A549 (cell line): ENCODE data around the gene TBC1D8. TPM values are rescaled to one million over a fixed set of nuclear protein-coding genes. Genes with fewer than 3 reads are reported as not detected.
A peak's percentile ranks its signal among the peaks of the same experiment; 100 is the strongest.

Source experiments
- BHLHE40 ChIP-seq: IDR thresholded peaks from 2 replicates; pipeline ENCODE4 v1.6.1; 2012; ENCODE audit warnings: low read depth, low read length, inconsistent platforms
- CEBPB ChIP-seq, 2 experiments: fragments of >200 bp in 1 of 2; sonication (Bioruptor Twin) in 1 of 2; formaldehyde crosslinking in 1 of 2; IDR thresholded peaks; 2 replicates each; pipeline ENCODE4 v1.6.1; 2012 to 2016
- CHD2 ChIP-seq: fragments of 150-350 bp; IDR thresholded peaks from 2 replicates; pipeline ENCODE4 v1.6.1; 2014; ENCODE audit warnings: low read length; ENCODE audit not compliant: partially characterized antibody
- EP300 ChIP-seq, 2 experiments: fragments of >200 bp; sonication (Bioruptor Twin); formaldehyde crosslinking; IDR thresholded peaks; 2 replicates in 1 of 2; 3 replicates in 1 of 2; pipeline ENCODE4 v1.6.1; 2016 to 2017
- FOSB ChIP-seq: fragments of 250-450 bp; sonication (Bioruptor Pico); IDR thresholded peaks from 2 replicates; pipeline ENCODE4 v1.5.0; 2020; ENCODE audit warnings: mild to moderate bottlenecking, moderate library complexity
- FOXS1 ChIP-seq: fragments of 250-450 bp; sonication (Bioruptor Pico); IDR thresholded peaks from 2 replicates; pipeline ENCODE4 v1.5.0; 2020; ENCODE audit warnings: mild to moderate bottlenecking, moderate library complexity
- HDAC2 ChIP-seq: fragments of 200-600 bp; sonication (generic); IDR thresholded peaks from 2 replicates; pipeline ENCODE4 v1.6.1; 2016
- HEYL ChIP-seq: fragments of 250-450 bp; sonication (Bioruptor Pico); IDR thresholded peaks from 2 replicates; pipeline ENCODE4 v1.8.0; 2021; ENCODE audit warnings: mild to moderate bottlenecking, moderate library complexity
- HOXA7 ChIP-seq: fragments of 250-450 bp; sonication (Bioruptor Pico); IDR thresholded peaks from 2 replicates; pipeline ENCODE4 v1.5.0; 2020; ENCODE audit warnings: mild to moderate bottlenecking, moderate library complexity
- HOXB13 ChIP-seq: fragments of 250-450 bp; sonication (Bioruptor Pico); IDR thresholded peaks from 2 replicates; pipeline ENCODE4 v1.5.0; 2020; ENCODE audit warnings: low read depth, mild to moderate bottlenecking, moderate library complexity
- JUN ChIP-seq, 2 experiments: fragments of >200 bp; sonication (Bioruptor Twin); formaldehyde crosslinking; IDR thresholded peaks; 2 replicates in 1 of 2; 3 replicates in 1 of 2; pipeline ENCODE4 v1.6.1; 2016 to 2017
- JUNB ChIP-seq: fragments of >200 bp; sonication (Bioruptor Twin); formaldehyde crosslinking; IDR thresholded peaks from 2 replicates; pipeline ENCODE4 v1.6.1; 2016
- KDM5A ChIP-seq: fragments of 200-600 bp; sonication (generic); IDR thresholded peaks from 2 replicates; pipeline ENCODE4 v1.6.1; 2016; ENCODE audit warnings: antibody characterized with exemption, mild to moderate bottlenecking
- MAFK ChIP-seq: fragments of 450-650 bp; IDR thresholded peaks from 2 replicates; pipeline ENCODE4 v1.6.1; 2014; ENCODE audit not compliant: partially characterized antibody
- MYC ChIP-seq: IDR thresholded peaks from 2 replicates; pipeline ENCODE4 v1.6.1; 2012; ENCODE audit warnings: mild to moderate bottlenecking, inconsistent platforms, low read length, improper control_type of control experiment, borderline replicate concordance
- NPAS2 ChIP-seq: fragments of 250-450 bp; sonication (Bioruptor Pico); IDR thresholded peaks from 2 replicates; pipeline ENCODE4 v1.8.0; 2022; ENCODE audit warnings: mild to moderate bottlenecking, moderate library complexity, borderline replicate concordance
- PHF8 ChIP-seq: fragments of 200-600 bp; sonication (generic); IDR thresholded peaks from 2 replicates; pipeline ENCODE4 v1.6.1; 2016; ENCODE audit warnings: low read depth, mild to moderate bottlenecking, antibody characterized with exemption, moderate library complexity, borderline replicate concordance
- POLR2A ChIP-seq: IDR thresholded peaks from 2 replicates; pipeline ENCODE4 v1.6.1; 2012; ENCODE audit warnings: mild to moderate bottlenecking, low read length
- RAD21 ChIP-seq, 2 experiments: fragments of >200 bp in 1 of 2; sonication (Bioruptor Twin) in 1 of 2; formaldehyde crosslinking in 1 of 2; IDR thresholded peaks in 1 of 2; conservative IDR thresholded peaks in 1 of 2; 2 replicates in 1 of 2; 3 replicates in 1 of 2; pipeline ENCODE4 v1.6.1; 2012 to 2018; ENCODE audit warnings: inconsistent platforms in 1 of 2
- RFX5 ChIP-seq: fragments of 450-650 bp; IDR thresholded peaks from 2 replicates; pipeline ENCODE4 v1.7.1; 2014; ENCODE audit warnings: antibody characterized with exemption, mild to moderate bottlenecking, moderate library complexity
- TP53 ChIP-seq: fragments of 250-450 bp; sonication (Bioruptor Pico); IDR thresholded peaks from 2 replicates; pipeline ENCODE4 v1.5.0; 2021; ENCODE audit warnings: mild to moderate bottlenecking, moderate library complexity
- ZC3H11A ChIP-seq: fragments of 450-650 bp; IDR thresholded peaks from 2 replicates; pipeline ENCODE4 v1.6.1; 2014; ENCODE audit warnings: antibody characterized with exemption, mild to moderate bottlenecking
- ZFP36 ChIP-seq: fragments of 450-650 bp; IDR thresholded peaks from 2 replicates; pipeline ENCODE4 v1.6.1; 2014; ENCODE audit warnings: borderline replicate concordance; ENCODE audit not compliant: partially characterized antibody
- ZNF302 ChIP-seq: fragments of 250-450 bp; sonication (Bioruptor Pico); IDR thresholded peaks from 2 replicates; pipeline ENCODE4 v1.9.0; 2021; ENCODE audit warnings: inconsistent platforms, mild to moderate bottlenecking, moderate library complexity
- polyA plus RNA-seq, 4 experiments: library from polyadenylated mRNA; depleted of rRNA in 3 of 4; stranded (reverse); fragments of >200 nt; fragmentation: RNase III in 1 of 4; extraction: RNeasy Plus Mini Kit Qiagen cat#74134 plus additional on column Dnase treatment in 1 of 4; gene quantifications; 2 replicates in 3 of 4; 3 replicates in 1 of 4; pipeline ENCODE4 v1.2.3, GENCODE V29; 2011 to 2017
- TF ChIP-seq, protein P1 (sequence below): IDR thresholded peaks from 2 replicates; pipeline ENCODE4 v1.6.1; 2012
- TF ChIP-seq, protein P2 (sequence below): fragments of >200 bp; sonication (Bioruptor Twin); formaldehyde crosslinking; IDR thresholded peaks from 3 replicates; pipeline ENCODE4 v1.5.1; 2016
- TF ChIP-seq, protein P3 (sequence below): fragments of >200 bp; sonication (Bioruptor Twin); formaldehyde crosslinking; IDR thresholded peaks from 2 replicates; pipeline ENCODE4 v1.6.1; 2016
- TF ChIP-seq, protein P4 (sequence below): fragments of 250-450 bp; sonication (Bioruptor Pico); IDR thresholded peaks from 2 replicates; pipeline ENCODE4 v1.5.0; 2020; ENCODE audit warnings: low read depth, mild to moderate bottlenecking, moderate library complexity

Gene TBC1D8
- polyA plus RNA-seq, 2 of the 4 experiments (the other 2 are of a cell fraction) = 35.3 to 107 TPM

DNA sequence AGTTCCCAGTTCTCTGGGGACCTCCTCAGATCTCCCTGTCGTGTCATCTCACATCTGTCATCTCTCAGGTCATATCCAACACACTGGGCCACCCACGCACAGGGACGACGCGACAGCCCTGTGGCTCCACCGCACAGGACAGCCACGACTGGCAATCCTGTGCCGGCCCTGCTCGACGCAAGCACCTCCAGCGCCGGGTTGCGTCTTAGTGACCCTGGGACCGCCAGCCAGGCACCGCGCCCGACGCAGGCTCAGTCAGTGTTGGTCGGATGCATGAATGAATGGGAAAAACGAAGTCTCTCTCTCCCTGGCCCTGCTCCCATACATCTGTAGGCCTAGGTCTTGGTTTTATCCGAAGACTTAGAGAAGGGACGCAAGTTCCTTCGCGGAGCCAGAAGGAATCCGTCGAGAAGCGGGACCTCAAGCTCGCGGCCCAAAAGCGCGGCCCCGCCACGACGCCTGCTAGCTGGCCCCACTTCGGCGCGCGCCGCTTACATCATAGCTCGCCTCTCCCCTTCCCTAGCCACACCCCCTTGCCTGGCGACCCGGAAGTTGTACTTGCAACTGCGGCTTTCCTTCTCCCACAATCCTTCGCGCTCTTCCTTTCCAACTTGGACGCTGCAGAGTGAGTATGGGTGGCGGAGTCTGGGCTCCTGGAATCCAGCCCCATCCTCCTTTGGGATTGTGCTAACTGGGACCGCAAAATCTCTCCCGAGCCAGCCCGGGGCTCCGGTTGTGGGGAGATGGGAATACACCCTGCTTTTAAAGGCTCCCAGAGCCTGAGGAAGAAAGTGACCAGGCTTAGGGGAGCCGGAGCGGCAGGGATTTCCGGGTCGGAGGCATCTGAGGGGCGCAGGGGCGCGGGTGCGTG is 149.3 kb downstream of the TBC1D8 start, which contains the start of gene RPL31 (continued):
- TF ChIP-seq FOXS1 (CRISPR knock-in tag) (peak; percentile 24; the same call in 1 of the 2 replicates), JUNB (no peak), PHF8 (peak; percentile 72), ZNF302 (CRISPR knock-in tag) (no peak), HOXA7 (no peak), CEBPB (IDR thresholded peaks at IDR 0.05) (peak in 1 of 2 experiments; percentile 82; a peak in 2 of 4 replicates), MYC (peak; percentile 59; the same call in 1 of the 2 replicates), FOSB (CRISPR knock-in tag) (no peak), BHLHE40 (no peak), HEYL (CRISPR knock-in tag) (no peak), EP300 (IDR thresholded peaks at IDR 0.05) (no peak), HDAC2 (peak; percentile 27; the same call in 1 of the 2 replicates), POLR2A (peak; percentile 97), NPAS2 (no peak), ZC3H11A (no peak), HOXB13 (CRISPR knock-in tag) (peak; percentile 93; the same call in 1 of the 2 replicates), RFX5 (no peak), KDM5A (no peak), CHD2 (no peak), RAD21 (conservative IDR thresholded peaks at IDR 0.05 in 1 of 2, IDR thresholded peaks at IDR 0.05 in 1 of 2) (no peak), TP53 (CRISPR knock-in tag) (0 out of 2 replicates have a peak, but pooled peaks have one; percentile 2), MAFK (no peak), JUN (IDR thresholded peaks at IDR 0.05) (peak; percentile 96 to 99), ZFP36 (no peak)
- TF ChIP-seq, protein P1, sequence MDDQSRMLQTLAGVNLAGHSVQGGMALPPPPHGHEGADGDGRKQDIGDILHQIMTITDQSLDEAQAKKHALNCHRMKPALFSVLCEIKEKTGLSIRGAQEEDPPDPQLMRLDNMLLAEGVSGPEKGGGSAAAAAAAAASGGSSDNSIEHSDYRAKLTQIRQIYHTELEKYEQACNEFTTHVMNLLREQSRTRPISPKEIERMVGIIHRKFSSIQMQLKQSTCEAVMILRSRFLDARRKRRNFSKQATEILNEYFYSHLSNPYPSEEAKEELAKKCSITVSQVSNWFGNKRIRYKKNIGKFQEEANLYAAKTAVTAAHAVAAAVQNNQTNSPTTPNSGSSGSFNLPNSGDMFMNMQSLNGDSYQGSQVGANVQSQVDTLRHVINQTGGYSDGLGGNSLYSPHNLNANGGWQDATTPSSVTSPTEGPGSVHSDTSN = 0 out of 2 replicates have a peak, but pooled peaks have one; percentile 43
- TF ChIP-seq, protein P2, sequence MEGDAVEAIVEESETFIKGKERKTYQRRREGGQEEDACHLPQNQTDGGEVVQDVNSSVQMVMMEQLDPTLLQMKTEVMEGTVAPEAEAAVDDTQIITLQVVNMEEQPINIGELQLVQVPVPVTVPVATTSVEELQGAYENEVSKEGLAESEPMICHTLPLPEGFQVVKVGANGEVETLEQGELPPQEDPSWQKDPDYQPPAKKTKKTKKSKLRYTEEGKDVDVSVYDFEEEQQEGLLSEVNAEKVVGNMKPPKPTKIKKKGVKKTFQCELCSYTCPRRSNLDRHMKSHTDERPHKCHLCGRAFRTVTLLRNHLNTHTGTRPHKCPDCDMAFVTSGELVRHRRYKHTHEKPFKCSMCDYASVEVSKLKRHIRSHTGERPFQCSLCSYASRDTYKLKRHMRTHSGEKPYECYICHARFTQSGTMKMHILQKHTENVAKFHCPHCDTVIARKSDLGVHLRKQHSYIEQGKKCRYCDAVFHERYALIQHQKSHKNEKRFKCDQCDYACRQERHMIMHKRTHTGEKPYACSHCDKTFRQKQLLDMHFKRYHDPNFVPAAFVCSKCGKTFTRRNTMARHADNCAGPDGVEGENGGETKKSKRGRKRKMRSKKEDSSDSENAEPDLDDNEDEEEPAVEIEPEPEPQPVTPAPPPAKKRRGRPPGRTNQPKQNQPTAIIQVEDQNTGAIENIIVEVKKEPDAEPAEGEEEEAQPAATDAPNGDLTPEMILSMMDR = no peak
- TF ChIP-seq, protein P3, sequence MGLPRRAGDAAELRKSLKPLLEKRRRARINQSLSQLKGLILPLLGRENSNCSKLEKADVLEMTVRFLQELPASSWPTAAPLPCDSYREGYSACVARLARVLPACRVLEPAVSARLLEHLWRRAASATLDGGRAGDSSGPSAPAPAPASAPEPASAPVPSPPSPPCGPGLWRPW = no peak
- TF ChIP-seq, protein P4, sequence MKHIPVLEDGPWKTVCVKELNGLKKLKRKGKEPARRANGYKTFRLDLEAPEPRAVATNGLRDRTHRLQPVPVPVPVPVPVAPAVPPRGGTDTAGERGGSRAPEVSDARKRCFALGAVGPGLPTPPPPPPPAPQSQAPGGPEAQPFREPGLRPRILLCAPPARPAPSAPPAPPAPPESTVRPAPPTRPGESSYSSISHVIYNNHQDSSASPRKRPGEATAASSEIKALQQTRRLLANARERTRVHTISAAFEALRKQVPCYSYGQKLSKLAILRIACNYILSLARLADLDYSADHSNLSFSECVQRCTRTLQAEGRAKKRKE = peak; percentile 83
